ENCODE measurements around the gene BCAP31. TPM values are rescaled to one million over a fixed set of nuclear protein-coding genes. Genes with fewer than 3 reads are reported as not detected.
"Not testable (repeated sequence)": the region's sequence is repeated elsewhere in the genome, so short reads cannot be mapped to it uniquely, and the experiment has no call there.

The BCAP31 gene
- total RNA-seq, 1 experiment from 2014 or later: 150 TPM

GRCh38 chrX:153700376-153700945, 23.7 kb downstream of the BCAP31 start (continued):
- TF ChIP-seq ESRRA (CRISPR knock-in tag; IDR thresholded peaks at IDR 0.05; ENCODE audit: borderline replicate concordance) (no peak), MYBL2 (CRISPR knock-in tag; IDR thresholded peaks at IDR 0.05) (no peak)

- H3K27me3 Mint-ChIP-seq (ENCODE audit: low read depth); H3K36me3 Mint-ChIP-seq; H3K27ac Mint-ChIP-seq; ATAC-seq; H3K4me3 Mint-ChIP-seq; H3K9me3 Mint-ChIP-seq; POLR2A ChIA-PET; DNase-seq (ENCODE audit: low spot score); H3K4me1 Mint-ChIP-seq: not testable (repeated sequence)
- CTCF ChIA-PET: interaction anchor here (0.6 to 2.6 kb wide), 2 partner anchors 8 to 10 kb away, joined by 4 to 6 read pairs; no protein-coding TSS in a partner anchor
Measured at GRCh38 chrX:153699784-153700371, 24.3 kb downstream of the BCAP31 start.

GRCh38 chrX:153699210-153699783, 24.9 kb downstream of the BCAP31 start:
- not testable (repeated sequence) for DNase-seq (ENCODE audit: low spot score); H3K4me3 Mint-ChIP-seq; H3K9me3 Mint-ChIP-seq; H3K27ac Mint-ChIP-seq; H3K27me3 Mint-ChIP-seq (ENCODE audit: low read depth); ATAC-seq; H3K36me3 Mint-ChIP-seq; H3K4me1 Mint-ChIP-seq
- ChIA-PET CTCF (interaction anchor here (0.6 to 2.6 kb wide), 2 partner anchors 9 kb away, joined by 4 to 6 read pairs; no protein-coding TSS in a partner anchor), POLR2A (interaction anchor here (1.4 kb wide), 1 partner anchor 14 kb away, joined by 4 read pairs; no protein-coding TSS in a partner anchor)

- Mint-ChIP-seq H3K9me3 (no peaks in the 10 kb centered on the region), H3K4me1 (no peaks in the 10 kb centered on the region), H3K27me3 (ENCODE audit: low read depth) (no peaks in the 10 kb centered on the region), H3K4me3 (no peak overlapping the region), H3K27ac (peak overlapping the region; percentile 20; the same call in 1 of the 2 replicates), H3K36me3 (peaks cover 6% of the 10 kb centered on the region; the same call in 1 of the 2 replicates)
- CTCF ChIA-PET: interaction anchor here (1.2 to 2.6 kb wide), 2 partner anchors 10 to 120 kb away, joined by 3 to 6 read pairs; no protein-coding TSS in a partner anchor
- POLR2A ChIA-PET: interaction anchor here (1.4 kb wide), 1 partner anchor 13 kb away, joined by 4 read pairs; no protein-coding TSS in a partner anchor
- DNase-seq (ENCODE audit: low spot score) (no peak), ATAC-seq (no peak)
- no peak for TF ChIP-seq ZBTB43 (CRISPR knock-in tag; IDR thresholded peaks at IDR 0.05)
- no peak for TF ChIP-seq TP53 (CRISPR knock-in tag; IDR thresholded peaks at IDR 0.05)
- TF ChIP-seq ZNF281 (CRISPR knock-in tag; IDR thresholded peaks at IDR 0.05): no peak
- TF ChIP-seq ATF1 (CRISPR knock-in tag; IDR thresholded peaks at IDR 0.05): no peak
- TF ChIP-seq NFE2L1 (CRISPR knock-in tag; IDR thresholded peaks at IDR 0.05): no peak
- no peak for TF ChIP-seq ATF6 (CRISPR knock-in tag; IDR thresholded peaks at IDR 0.05)
- no peak for TF ChIP-seq USF2 (CRISPR knock-in tag; IDR thresholded peaks at IDR 0.05)
- TF ChIP-seq MAX (CRISPR knock-in tag; IDR thresholded peaks at IDR 0.05): no peak
- no peak for TF ChIP-seq CDX4 (CRISPR knock-in tag; IDR thresholded peaks at IDR 0.05; ENCODE audit: borderline replicate concordance)
- no peak for TF ChIP-seq TEAD4 (CRISPR knock-in tag; IDR thresholded peaks at IDR 0.05)
- TF ChIP-seq ETV6 (CRISPR knock-in tag; IDR thresholded peaks at IDR 0.05): no peak
- no peak for TF ChIP-seq ZNF121 (CRISPR knock-in tag; IDR thresholded peaks at IDR 0.05)
- no peak for TF ChIP-seq MXD4 (CRISPR knock-in tag; IDR thresholded peaks at IDR 0.05; ENCODE audit: borderline replicate concordance)
- TF ChIP-seq ZNF423 (CRISPR knock-in tag; IDR thresholded peaks at IDR 0.05): no peak
Measured at GRCh38 chrX:153697924-153698865, 26.0 kb downstream of the BCAP31 start.

Data from WTC11 (cell line).